GM18907 (cell line): Measurements from ENCODE around the gene AMIGO2.
"Not testable (repeated sequence)": the region's sequence is repeated elsewhere in the genome, so short reads cannot be mapped to it uniquely, and the experiment has no call there.

Experiments
- ATAC-seq: cut with Tn5 transposase; IDR thresholded peaks from one replicate; pipeline ENCODE4 v1.9.1; 2021; ENCODE audit warnings: mild to moderate bottlenecking, moderate library complexity; ENCODE audit not compliant: unreplicated experiment

AMIGO2 gene

DNA sequence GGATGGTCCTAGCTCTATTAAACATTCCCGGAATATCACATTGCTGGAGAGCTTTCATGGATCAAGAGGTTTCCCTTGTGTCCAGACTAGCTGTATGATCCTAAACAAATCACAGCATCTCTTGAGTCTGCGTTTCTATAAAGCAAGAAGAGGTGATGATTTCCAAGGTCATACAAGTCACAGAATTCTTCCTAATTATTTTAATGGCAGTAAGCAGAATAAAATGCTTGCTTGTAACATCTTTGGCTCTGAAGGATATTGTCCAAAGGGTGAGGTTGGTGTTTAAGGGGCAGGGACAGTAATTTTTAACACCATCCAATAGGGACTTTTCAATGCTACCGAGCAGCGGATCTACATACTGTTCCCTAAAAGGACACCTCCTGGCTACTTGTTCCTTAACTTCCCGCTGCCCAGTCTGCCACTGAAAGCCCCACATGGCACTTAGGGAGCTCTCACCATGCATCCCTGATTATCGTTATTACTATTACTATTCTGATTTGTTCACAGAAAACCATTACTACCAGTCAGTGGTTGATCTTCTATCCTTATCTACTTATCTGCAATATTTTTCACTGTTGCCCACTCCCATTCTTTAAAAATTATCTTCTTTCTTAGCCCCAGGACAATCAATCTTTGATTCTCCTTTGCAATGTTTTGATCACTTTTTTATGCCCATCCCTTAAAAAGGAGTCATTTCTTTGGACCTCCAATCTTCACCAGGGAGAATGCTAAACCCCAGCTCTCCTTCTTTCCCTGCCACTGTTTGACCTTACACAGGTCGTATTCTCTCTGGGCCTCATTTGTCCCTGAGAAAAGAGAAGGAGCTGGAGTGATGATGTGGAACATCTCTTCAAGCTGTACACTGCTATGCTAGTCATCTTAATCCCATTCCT lies 4.3 kb downstream of the AMIGO2 start:
- ATAC-seq, result no peak

DNA sequence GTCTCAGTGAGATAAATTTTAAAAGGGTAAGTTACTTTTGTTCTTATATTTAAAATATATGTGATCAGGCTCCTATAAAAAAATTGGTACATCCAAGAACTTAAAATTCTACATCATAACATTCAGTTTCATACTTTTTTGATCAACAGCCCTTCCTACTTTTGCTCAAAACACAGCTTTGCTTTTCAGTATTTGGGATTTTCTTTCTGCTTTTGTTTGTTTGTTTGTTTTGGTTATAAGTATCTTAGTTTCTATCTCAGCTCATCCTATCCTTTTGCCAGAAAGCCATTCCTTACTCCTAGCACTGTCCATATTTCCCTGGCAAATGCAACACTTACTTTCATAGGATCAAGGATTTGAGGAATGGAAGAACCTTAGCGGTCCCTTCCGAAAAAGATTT lies 5.0 kb downstream of the AMIGO2 start:
- ATAC-seq, result no peak

GRCh38 chr12:47073951-47074350 lies 5.8 kb downstream of the AMIGO2 start:
- ATAC-seq, result no peak

- ATAC-seq, result no peak
Measured at GRCh38 chr12:47071241-47071852, 8.4 kb downstream of the AMIGO2 start.

- ATAC-seq, result no peak
Measured at GRCh38 chr12:47070310-47070709, 9.4 kb downstream of the AMIGO2 start.

DNA sequence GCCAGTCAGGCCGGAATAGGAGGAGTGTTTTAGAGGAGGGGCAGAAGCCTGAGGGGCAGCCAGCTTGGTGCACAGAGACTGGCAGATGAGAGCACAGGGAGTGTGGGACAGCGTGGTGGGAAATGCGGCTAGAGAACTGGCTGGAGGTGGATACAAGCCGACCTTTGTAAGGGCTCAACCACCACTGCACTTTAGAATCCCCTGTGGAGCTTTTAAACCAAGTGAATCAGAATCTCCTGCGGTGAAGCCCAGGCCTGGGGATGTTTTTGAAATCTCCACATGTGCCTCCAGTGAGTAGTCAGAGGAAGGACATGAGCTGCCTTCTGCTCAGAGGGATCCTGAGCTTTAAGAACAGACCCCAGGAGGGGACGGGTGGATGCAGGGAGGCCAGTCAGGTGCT lies 11.2 kb downstream of the AMIGO2 start:
- ATAC-seq, result no peak

DNA sequence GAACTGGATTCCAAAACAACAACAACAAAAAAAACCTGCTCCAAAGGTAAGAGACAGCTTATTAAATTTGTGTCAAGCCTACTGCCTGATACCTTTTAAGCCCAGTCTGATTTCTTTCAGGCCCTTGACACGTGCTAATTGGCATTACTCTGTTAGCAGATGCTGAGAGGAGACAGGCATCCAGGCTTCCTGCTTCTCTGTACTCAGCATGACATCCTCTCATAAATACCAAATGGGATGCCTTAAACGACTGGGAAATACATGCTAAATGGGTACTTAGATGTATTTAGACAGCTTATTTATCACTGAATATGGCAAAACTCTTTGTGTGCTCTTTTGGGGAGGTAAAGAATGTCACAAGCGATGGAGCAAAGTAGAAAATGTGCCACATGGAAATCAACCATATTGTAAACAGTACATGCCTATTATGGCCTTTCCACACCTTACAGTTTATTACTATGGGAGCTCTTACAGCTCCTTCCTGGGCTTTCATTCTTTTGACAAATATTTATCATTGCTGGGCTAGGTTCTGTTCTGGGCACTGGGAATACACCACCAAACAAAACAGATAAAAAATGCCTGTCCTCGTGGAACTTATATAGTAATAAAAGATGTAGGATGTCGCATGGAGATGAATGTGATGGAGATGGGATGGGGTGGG lies 11.9 kb downstream of the AMIGO2 start:
- no peak for ATAC-seq

GRCh38 chr12:47067176-47067575 lies 12.6 kb downstream of the AMIGO2 start:
- no peak for ATAC-seq

DNA sequence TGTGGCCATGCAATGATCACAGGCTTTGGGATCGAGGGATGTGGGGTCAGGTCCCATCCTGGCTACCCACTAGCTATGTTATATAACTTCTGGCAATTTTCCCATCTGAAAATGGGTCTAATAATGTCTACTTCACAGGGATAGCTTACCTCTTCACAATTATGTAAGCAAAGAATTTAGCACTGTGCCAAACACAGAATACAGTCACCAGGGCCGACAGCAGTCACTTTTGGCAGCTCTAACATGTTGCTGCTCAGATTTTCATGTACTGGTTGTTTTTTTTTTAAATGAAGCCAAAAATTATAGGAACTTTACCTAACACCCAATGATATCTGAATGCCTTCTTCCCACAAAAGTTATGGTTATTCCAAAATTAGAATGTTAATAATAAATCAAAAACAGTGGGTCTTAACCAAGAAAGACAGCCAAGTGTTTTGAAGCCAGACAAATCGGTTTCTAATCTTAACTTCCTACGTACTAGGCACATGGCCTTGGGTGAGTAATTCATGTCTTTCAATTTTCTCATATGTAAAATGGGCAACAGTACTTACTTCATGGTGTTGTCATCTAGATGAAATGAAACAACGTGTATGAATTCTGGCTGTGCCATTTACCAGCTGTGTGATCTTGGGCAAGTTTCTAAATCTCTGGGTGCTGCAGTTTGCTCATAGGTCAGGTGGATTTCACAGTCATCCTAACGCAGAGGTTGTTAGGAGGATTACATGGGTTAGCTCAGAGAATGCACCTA lies 13.3 kb downstream of the AMIGO2 start:
- ATAC-seq, result no peak

DNA sequence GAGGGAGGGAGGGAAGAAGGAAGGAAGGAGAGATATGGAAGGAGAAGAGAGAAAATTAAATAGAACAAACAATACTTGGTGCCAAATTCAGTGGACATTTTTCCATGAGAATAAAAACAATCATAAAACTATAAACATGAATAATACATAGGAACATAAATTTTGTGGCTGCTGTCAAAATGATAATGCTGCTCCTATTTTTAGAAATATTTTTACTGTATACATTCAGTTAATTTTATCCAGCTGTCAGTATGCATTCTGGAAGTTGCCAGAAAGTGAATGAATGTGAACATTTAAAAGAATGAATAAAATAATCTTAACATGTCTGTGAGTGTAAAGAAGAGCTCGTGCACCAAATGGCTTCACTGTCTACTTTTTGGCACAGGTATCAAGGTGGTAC lies 14.2 kb downstream of the AMIGO2 start:
- ATAC-seq, result no peak

GRCh38 chr12:47058640-47059039 lies 21.1 kb downstream of the AMIGO2 start:
- not testable (repeated sequence) for ATAC-seq

DNA sequence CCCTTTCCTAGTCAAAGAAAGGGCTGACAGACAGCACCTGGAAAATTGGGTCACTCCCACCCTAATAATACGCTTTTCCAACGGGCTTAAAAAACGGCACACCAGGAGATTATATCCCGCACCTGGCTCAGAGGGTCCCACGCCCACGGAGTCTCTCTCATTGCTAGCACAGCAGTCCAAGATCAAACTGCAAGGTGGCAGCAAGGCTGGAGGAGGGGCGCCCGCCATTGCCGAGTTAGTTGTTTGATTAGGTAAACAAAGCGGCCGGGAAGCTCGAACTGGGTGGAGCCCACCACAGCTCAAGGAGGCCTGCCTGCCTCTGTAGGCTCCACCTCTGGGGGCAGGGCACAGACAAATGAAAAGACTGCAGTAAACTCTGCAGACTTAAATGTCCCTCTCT lies 22.8 kb downstream of the AMIGO2 start:
- ATAC-seq, result not testable (repeated sequence)

DNA sequence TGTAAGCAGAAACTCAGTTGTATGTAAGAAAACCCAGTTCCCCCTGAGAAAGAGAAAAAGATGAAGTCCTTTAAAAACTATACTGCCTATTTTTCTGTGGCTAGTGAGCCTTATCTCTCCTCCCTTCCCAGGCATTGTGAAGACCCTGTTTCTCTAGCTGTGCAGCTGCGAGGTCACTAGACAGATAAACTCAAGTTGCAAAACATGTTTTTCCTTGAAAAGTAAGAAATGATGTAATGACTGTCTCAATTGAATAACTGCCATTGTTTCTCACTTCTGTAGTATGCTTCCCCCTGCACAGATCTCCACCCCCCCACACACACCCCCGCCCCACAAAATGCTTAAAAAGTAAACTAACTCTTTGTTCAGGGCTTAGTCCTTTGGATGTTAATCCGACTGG lies 23.9 kb downstream of the AMIGO2 start:
- ATAC-seq, result not testable (repeated sequence)

GRCh38 chr12:47054659-47055058 lies 25.1 kb downstream of the AMIGO2 start:
- ATAC-seq, result no peak

- no peak for ATAC-seq
Measured at GRCh38 chr12:47053961-47054360, 25.8 kb downstream of the AMIGO2 start.

DNA sequence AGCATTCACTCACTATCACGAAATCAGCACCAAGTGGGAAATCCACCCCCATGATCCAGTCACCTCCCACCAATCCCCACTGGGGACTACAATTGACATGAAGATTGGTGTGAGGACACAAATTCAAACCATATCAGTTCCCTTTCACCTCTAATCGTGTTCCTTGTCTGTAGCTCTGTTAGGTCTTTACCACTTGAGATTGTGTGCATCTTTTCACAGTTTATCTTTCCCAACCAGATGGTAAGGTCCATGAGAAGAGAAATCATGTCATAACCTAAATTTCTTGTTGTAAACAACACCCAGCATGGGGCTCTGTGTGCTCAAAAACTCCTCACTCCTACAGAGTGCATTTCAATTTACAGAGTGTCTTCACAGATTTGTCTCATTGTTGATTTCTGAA lies 27.5 kb downstream of the AMIGO2 start:
- no peak for ATAC-seq

DNA sequence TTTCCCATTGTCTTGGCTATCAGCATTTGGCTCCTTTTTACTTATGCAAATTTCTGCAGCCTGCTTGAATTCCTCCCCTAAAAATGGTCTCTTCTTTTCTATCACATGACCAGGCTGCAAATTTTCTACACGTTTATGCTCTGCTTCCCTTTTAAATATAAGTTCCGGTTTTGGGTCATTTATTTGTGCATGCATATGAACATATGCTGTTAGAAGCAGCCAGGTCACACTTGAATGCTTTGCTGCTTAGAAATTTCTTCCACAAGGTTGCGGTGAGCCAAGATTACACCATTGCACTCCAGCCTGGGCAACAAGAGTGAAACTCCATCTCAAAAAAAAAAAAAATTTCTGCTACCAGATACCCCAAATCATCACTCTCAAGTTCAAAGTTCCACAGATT lies 28.5 kb downstream of the AMIGO2 start:
- ATAC-seq, result not testable (repeated sequence)

GRCh38 chr12:47048541-47048940 lies 31.2 kb downstream of the AMIGO2 start:
- no peak for ATAC-seq

DNA sequence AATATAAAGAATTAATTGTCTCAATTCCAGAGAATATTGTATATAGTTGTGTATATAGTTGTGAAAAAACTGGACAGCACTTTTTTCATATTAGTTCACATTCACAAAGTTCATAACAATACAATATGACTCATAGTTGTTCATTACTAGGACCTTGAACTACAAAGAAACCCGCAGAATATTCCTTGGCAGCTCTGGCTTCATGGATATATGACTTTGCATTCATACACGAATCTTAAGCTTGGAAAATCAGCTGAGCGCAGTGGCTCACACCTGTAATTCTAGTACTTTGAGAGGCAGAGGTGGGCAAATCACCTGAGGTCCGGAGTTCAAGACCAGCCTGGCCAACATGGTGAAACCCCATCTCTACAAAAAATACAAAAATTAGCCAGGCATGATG lies 38.4 kb downstream of the AMIGO2 start:
- ATAC-seq, result no peak

DNA sequence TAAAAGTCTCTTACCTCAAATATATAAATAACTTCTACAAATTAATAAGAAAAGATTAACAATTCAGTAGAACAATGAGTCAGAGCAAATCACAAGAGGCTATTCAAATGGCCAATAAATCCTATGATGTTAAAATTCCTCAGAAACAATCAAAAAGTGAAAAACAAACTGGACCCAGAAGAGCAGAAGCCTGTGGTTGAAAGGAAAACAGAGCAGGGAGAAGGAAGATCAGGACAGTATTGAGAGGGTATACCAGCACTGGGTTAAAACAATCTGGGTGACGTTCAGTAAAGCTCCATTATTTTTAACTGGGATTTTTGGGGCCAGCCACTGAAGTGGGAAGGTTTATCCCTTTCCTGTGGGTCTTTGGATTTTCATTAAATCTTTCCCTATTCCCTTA lies 40.0 kb downstream of the AMIGO2 start:
- ATAC-seq, result no peak

- ATAC-seq, result no peak
Measured at GRCh38 chr12:47039079-47039478, 40.7 kb downstream of the AMIGO2 start.
